ENCODE data around the gene TMEM219. TPM values are rescaled to one million over a fixed set of nuclear protein-coding genes. Genes with fewer than 3 reads are reported as not detected.
A peak's percentile ranks its signal among the peaks of the same experiment; 100 is the strongest.

TMEM219 gene
- total and polyA plus RNA-seq, 9 of the 15 experiments (the other 6 are each of a cell fraction or from before 2014, with no cell fraction given) = 35.3 to 62.8 (median 55.5) TPM

GRCh38 chr16:29993191-29993902, 31.5 kb downstream of the TMEM219 start (continued):
- TF ChIP-seq ATF2 (CRISPR knock-in tag; IDR thresholded peaks at IDR 0.05) (no peak), HSF4 (CRISPR knock-in tag; IDR thresholded peaks at IDR 0.05; ENCODE audit: borderline replicate concordance) (no peak), ZNF408 (CRISPR knock-in tag; IDR thresholded peaks at IDR 0.05; ENCODE audit: low read depth) (no peak), ZNF695 (CRISPR knock-in tag; IDR thresholded peaks at IDR 0.05) (no peak), CTBP1 (IDR thresholded peaks at IDR 0.05; ENCODE audit: borderline replicate concordance) (no peak), PTTG1 (tag; IDR thresholded peaks at IDR 0.05; ENCODE audit: low read depth) (no peak), PHTF2 (CRISPR knock-in tag; IDR thresholded peaks at IDR 0.05) (no peak), SP1 (CRISPR knock-in tag; IDR thresholded peaks at IDR 0.05) (no peak)

DNA sequence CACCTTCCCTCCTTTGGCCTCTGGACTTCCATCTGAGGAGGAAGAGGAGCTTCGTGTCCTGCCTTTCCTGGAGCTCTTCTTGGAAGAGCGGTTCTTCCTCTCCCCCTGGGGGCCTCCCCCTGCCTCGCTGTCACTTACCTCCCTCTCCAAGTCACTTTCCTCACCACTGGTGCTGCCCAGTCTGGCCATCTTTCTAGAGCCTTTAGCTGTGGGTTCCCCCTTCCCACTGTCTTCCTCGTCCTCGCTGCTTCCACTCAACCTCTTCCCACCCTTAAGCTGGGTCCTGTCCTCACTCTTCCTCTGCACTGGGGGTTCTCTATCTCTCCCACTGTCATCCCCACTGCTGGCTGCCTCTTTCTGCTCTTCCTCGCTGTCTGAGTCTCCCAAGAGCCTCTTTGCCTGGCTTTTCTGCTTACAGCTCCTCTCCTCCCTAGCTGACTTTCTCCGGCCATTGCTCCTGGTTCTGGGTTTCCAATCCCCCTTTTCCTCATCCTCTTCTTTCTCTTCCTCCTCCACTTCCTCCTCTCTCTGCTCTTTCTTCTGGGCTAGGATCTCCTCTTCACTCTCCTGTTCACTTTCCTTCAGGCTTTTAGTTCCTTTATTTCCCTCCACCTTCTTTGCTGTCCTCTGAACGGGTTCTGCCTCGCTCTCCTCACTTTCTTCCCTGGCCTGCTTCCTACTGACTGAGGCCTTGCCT, 32.2 kb downstream of the TMEM219 start:
- intact Hi-C loops (cut with micrococcal nuclease) = no loop called here

More for the DNA sequence above, 32.2 kb downstream of the TMEM219 start:
- peak overlapping the region; percentile 97 to 100; a peak in 3 of 4 replicates for H3K9ac ChIP-seq (ENCODE audit: insufficient read depth in 1 of 2, low read depth in 2 of 2, low read length in 2 of 2)
- FAIRE-seq (no peak), DNase-seq (ENCODE audit: extremely low read depth in 1 of 4, low spot score in 3 of 4) (no peak), ATAC-seq (no peak)
- no peak overlapping the region for H2AFZ ChIP-seq (ENCODE audit: low read depth, low read length)
- in situ Hi-C loops (cut with MboI) = no loop called here
- H3K79me2 ChIP-seq (ENCODE audit: control insufficient read depth, insufficient read depth, low read length) = peaks cover 15% of the 10 kb centered on the region
- ChIA-PET CTCF (ENCODE audit: low intra/inter-chr PET ratio) (no interaction called here), POLR2A (interaction anchor here (0.5 to 4.2 kb wide), 10 partner anchors 12 to 305 kb away, joined by 3 to 20 read pairs (median 6); no protein-coding TSS in a partner anchor)
- peaks cover 61% of the 10 kb centered on the region for H3K36me3 ChIP-seq (ENCODE audit: control insufficient read depth, insufficient read depth, low read length)
- H3K4me2 ChIP-seq (ENCODE audit: insufficient read depth, low read length) = peak overlapping the region; percentile 96
- no peaks in the 10 kb centered on the region for H3K9me3 ChIP-seq (replicated peaks; ENCODE audit: control insufficient read depth, insufficient read depth, low read depth, low read length)
- 77% methylated on average over 7 of the region's 9 CpGs for whole genome bisulfite sequencing (ENCODE audit: insufficient coverage, low coverage, missing lambda C conversion rate)
- no peak overlapping the region for H3K4me3 ChIP-seq
- H3K27ac ChIP-seq (ENCODE audit: extremely low read depth, low read depth, low read length) = 0 out of 3 replicates have a peak overlapping the region, but pooled peaks have one; percentile 100
- H3K4me1 ChIP-seq (replicated peaks in 1 of 2; ENCODE audit: control insufficient read depth in 2 of 2, insufficient read depth in 2 of 2, low read length in 2 of 2) = peaks cover 16 to 45% of the 10 kb centered on the region in 2 experiments; a peak in 4 of 5 replicates
- H3K27me3 ChIP-seq (ENCODE audit: control insufficient read depth in 2 of 2, insufficient read depth in 2 of 2, low read length in 2 of 2) = no peaks in the 10 kb centered on the region
- H3K9me1 ChIP-seq (ENCODE audit: control insufficient read depth, insufficient read depth, low read length) = no peaks in the 10 kb centered on the region
- H4K20me1 ChIP-seq (replicated peaks; ENCODE audit: control insufficient read depth, insufficient read depth, low read length) = no peaks in the 10 kb centered on the region
- TF ChIP-seq GTF2A2 (tag; IDR thresholded peaks at IDR 0.05) (no peak), POLR2A (conservative IDR thresholded peaks at IDR 0.05) (0 out of 2 replicates have a peak, but pooled peaks have one; percentile 26)
- TF ChIP-seq, protein P1, sequence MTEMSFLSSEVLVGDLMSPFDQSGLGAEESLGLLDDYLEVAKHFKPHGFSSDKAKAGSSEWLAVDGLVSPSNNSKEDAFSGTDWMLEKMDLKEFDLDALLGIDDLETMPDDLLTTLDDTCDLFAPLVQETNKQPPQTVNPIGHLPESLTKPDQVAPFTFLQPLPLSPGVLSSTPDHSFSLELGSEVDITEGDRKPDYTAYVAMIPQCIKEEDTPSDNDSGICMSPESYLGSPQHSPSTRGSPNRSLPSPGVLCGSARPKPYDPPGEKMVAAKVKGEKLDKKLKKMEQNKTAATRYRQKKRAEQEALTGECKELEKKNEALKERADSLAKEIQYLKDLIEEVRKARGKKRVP (CRISPR knock-in tag; IDR thresholded peaks at IDR 0.05) = no peak
- TSS peak; percentile 89 for BruUV-seq (replicated peaks)
